ENCODE measurements around the gene PPP1R9A.
"Not testable (repeated sequence)": the region's sequence is repeated elsewhere in the genome, so short reads cannot be mapped to it uniquely, and the experiment has no call there.

The PPP1R9A gene

GRCh38 chr7:95004618-95005247, 97.3 kb downstream of the PPP1R9A start:
- Histone ChIP-seq H3K27me3 (no peaks in the 10 kb centered on the region), H3K36me3 (no peaks in the 10 kb centered on the region), H3K9me3 (no peaks in the 10 kb centered on the region), H3K4me3 (no peak overlapping the region), H3K27ac (no peak overlapping the region), H3K4me1 (peaks cover 0 to 20% (median 0%) of the 10 kb centered on the region in 4 donors)
- TF ChIP-seq CTCF (IDR thresholded peaks at IDR 0.05) = no peak
- no peak for DNase-seq
- intact Hi-C loops (cut with DNase I; ENCODE audit: low total_unique reads) = no loop called here

GRCh38 chr7:95006010-95006409, 98.6 kb downstream of the PPP1R9A start:
- H3K4me3 ChIP-seq = no peak overlapping the region
- intact Hi-C loops (cut with DNase I; ENCODE audit: low total_unique reads) = no loop called here
- H3K36me3 ChIP-seq = no peaks in the 10 kb centered on the region
- no peaks in the 10 kb centered on the region for H3K27me3 ChIP-seq
- H3K27ac ChIP-seq = no peak overlapping the region
- DNase-seq = no peak
- H3K4me1 ChIP-seq = peaks cover 0 to 23% (median 0%) of the 10 kb centered on the region in 4 donors
- no peaks in the 10 kb centered on the region for H3K9me3 ChIP-seq
- no peak for TF ChIP-seq CTCF (IDR thresholded peaks at IDR 0.05)

GRCh38 chr7:95008773-95009172, 101.4 kb downstream of the PPP1R9A start:
- H3K27ac ChIP-seq; intact Hi-C loops (cut with DNase I; ENCODE audit: low total_unique reads); H3K36me3 ChIP-seq; H3K9me3 ChIP-seq; DNase-seq; H3K27me3 ChIP-seq; H3K4me3 ChIP-seq: not testable (repeated sequence)
- H3K4me1 ChIP-seq = peaks cover 0 to 26% (median 2%) of the 10 kb centered on the region in 4 donors

GRCh38 chr7:95011146-95011928, 103.9 kb downstream of the PPP1R9A start:
- Histone ChIP-seq H3K4me3 (no peak overlapping the region), H3K27ac (no peak overlapping the region), H3K4me1 (peaks cover 0 to 17% (median 2%) of the 10 kb centered on the region in 4 donors), H3K36me3 (no peaks in the 10 kb centered on the region), H3K9me3 (no peaks in the 10 kb centered on the region), H3K27me3 (no peaks in the 10 kb centered on the region)
- no peak for DNase-seq
- no peak for TF ChIP-seq CTCF (IDR thresholded peaks at IDR 0.05)
- intact Hi-C loops (cut with DNase I; ENCODE audit: low total_unique reads) = no loop called here

- no peaks in the 10 kb centered on the region for H3K27me3 ChIP-seq
- H3K36me3 ChIP-seq = no peaks in the 10 kb centered on the region
- peaks cover 0 to 17% (median 2%) of the 10 kb centered on the region in 4 donors for H3K4me1 ChIP-seq
- no peak overlapping the region for H3K4me3 ChIP-seq
- no peak overlapping the region for H3K27ac ChIP-seq
- no peak for DNase-seq
- intact Hi-C loops (cut with DNase I; ENCODE audit: low total_unique reads) = no loop called here
- no peak for TF ChIP-seq CTCF (IDR thresholded peaks at IDR 0.05)
- no peaks in the 10 kb centered on the region for H3K9me3 ChIP-seq
These were observed 104.6 kb downstream of the PPP1R9A start for GRCh38 chr7:95011995-95012394.

GRCh38 chr7:95018021-95018420, 110.6 kb downstream of the PPP1R9A start:
- Histone ChIP-seq H3K27ac (no peak overlapping the region), H3K36me3 (no peaks in the 10 kb centered on the region), H3K4me3 (no peak overlapping the region), H3K9me3 (peaks cover 0 to 4% (median 0%) of the 10 kb centered on the region in 3 donors), H3K4me1 (no peaks in the 10 kb centered on the region), H3K27me3 (no peaks in the 10 kb centered on the region)
- intact Hi-C loops (cut with DNase I; ENCODE audit: low total_unique reads) = no loop called here
- DNase-seq = no peak
- no peak for TF ChIP-seq CTCF (IDR thresholded peaks at IDR 0.05)
